ENCODE measurements around the gene SORCS2. TPM values are rescaled to one million over a fixed set of nuclear protein-coding genes. Genes with fewer than 3 reads are reported as not detected.

Gene SORCS2
- total RNA-seq, 1 donor from 2014 or later: 7.2 TPM

DNA sequence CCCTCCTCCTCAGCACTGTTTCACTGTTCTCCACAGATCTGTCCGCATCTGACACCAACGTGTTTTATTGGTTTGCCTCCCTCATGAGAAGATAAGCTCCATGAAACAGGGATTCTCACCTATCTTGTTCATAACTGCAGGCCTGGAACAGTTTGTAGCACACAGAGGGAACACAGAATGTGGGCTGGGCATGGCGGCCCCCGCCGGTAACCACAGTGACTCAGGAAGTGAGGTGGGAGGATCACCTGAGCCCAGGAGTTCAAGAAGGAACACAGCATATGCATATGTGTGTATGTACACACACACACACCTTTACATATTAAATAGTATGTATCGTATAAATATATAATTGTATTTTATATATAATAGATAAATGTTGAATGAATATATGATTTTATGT lies 578.7 kb downstream of the SORCS2 start:
- peak; percentile 20 for DNase-seq
- no peak for TF ChIP-seq CTCF (IDR thresholded peaks at IDR 0.05)

DNA sequence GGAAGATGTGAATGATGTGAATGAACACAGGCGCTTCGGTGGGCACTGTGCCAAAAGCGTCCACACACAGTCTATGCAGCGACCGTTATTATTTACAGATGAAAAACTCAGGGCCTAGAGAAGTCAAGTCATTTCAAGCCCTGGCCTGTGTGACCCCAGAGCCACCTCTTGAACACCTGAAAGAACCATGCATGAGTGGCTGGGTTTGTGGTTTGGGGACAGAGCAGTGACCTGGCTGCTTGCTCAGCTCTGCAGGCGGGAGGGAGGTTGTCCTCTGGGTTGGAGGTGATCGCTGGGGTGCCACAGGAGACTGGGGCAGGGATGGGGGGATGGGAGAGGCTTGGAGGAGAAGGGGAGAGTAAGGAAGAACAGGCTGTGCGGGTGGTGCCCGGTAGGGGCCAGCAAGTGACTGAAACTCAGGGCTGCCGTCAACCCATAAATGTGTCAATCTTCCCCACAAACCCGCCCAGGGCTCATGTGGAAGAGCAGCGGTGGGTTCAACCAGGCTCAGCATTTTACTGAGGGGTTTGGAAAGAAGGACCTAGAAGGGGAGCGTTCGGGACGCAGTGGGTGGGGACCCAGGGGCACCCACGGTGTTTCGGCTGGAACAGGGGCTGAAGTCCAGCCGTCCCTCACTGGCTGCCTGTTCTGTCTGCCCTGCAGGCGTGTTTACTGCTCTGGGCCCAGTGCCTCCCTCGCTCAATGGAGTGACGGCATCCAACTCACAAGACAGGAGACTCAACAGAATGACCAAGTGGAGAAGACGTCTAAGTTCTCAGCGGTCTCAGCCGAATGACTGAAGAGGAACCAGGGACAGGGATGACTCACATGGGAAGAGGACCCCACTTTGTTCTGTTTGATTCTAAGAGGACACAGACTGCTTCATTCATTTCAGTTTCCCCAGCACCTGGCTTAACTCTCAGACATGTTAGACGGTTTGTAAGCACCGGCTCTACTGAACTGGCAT lies 579.5 kb downstream of the SORCS2 start:
- Histone ChIP-seq H3K36me3 (peaks cover 52% of the 10 kb centered on the region), H3K27ac (no peak overlapping the region), H3K4me3 (no peak overlapping the region), H3K9me3 (no peaks in the 10 kb centered on the region), H3K27me3 (no peaks in the 10 kb centered on the region), H3K4me1 (no peaks in the 10 kb centered on the region)
- ATAC-seq (no peak), DNase-seq (peak; percentile 51)
- intact Hi-C loops (cut with DNase I): no loop called here
- TF ChIP-seq CTCF (IDR thresholded peaks at IDR 0.05): no peak

More for the DNA sequence above, 578.7 kb downstream of the SORCS2 start:
- no peaks in the 10 kb centered on the region for H3K4me1 ChIP-seq
- H3K9me3 ChIP-seq: no peaks in the 10 kb centered on the region
- H3K4me3 ChIP-seq: no peak overlapping the region
- ATAC-seq: no peak
- intact Hi-C loops (cut with DNase I): no loop called here
- H3K27ac ChIP-seq: no peak overlapping the region
- H3K27me3 ChIP-seq: no peaks in the 10 kb centered on the region
- peaks cover 51% of the 10 kb centered on the region for H3K36me3 ChIP-seq

DNA sequence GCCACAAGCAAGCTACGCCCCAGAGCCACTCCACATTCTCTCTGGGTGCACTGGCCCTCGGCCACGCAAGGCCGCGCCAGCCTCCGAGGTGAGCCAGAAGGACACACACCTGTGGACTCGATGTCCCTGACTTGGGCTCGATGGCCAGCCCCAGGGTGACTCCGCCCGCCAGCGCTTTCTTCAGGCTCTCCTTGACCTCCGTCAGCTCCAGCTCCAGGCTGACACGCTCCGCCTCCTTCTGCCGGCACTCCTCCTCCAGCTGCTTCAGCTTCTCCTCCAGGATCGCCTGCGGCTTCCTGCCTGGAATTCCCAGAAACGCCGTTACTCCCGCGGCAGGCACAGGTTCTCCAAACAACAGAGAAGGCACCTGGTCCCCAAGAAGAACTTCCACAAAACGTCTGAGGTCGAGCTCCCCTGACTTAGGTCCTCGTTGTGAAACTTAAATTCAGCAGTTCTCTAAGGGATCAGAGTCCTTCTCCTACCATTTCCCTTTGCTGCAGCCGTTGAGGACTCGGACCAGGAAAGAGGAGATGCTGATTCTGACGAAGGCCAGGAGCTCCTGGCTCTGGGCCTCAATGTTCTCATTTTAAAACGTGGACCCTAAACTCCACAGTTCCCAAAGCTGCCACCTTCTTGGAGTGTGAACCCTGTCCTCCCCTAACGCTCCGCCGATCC lies 580.5 kb downstream of the SORCS2 start:
- no peak overlapping the region for H3K27ac ChIP-seq
- TF ChIP-seq CTCF (IDR thresholded peaks at IDR 0.05): no peak
- no peaks in the 10 kb centered on the region for H3K9me3 ChIP-seq
- H3K4me1 ChIP-seq: no peaks in the 10 kb centered on the region
- H3K36me3 ChIP-seq: peaks cover 58% of the 10 kb centered on the region
- intact Hi-C loops (cut with DNase I): no loop called here
- H3K27me3 ChIP-seq: no peaks in the 10 kb centered on the region
- DNase-seq: peak; percentile 65
- ATAC-seq: peak; percentile 14
- H3K4me3 ChIP-seq: no peak overlapping the region

DNA sequence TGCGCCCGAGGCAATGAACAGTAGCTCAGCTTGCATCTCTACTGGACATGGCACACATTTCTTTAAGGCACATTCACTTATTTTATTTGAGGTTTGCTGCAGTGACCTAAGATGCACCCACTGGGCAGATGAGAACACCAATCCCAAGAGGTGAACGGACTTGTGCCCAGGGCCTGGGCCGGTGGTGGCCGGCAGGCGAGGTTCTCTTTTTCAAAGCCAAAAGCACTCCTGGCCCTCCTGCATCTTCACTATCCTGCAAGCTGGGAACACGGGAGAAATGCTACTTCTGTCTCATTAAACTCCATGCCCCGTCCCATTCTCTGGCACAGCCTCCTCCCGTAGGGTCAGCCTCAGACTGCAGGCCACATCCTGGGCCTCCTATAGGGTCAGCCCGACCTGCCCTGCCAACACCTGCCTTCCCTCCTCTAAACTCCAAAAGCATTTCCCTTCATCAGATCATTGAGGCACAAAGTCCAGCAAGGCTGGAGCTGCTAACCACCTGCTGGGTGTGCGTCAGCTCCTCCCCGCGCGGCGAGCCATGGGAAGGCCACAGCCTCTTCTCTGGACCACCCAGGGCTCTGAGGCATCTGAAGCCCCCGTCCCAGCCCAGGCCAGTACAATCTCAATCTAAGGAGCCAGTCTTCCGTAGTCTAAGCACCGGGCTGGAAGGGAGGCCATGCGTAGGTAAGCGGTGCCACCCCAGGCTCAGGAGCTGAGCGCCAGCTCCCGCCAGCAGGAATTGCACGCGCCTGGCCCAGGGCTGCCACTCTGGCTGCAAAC lies 581.3 kb downstream of the SORCS2 start:
- Histone ChIP-seq H3K36me3 (peaks cover 51% of the 10 kb centered on the region), H3K4me1 (peaks cover 6% of the 10 kb centered on the region), H3K4me3 (no peak overlapping the region), H3K9me3 (no peaks in the 10 kb centered on the region), H3K27ac (no peak overlapping the region), H3K27me3 (no peaks in the 10 kb centered on the region)
- no peak for ATAC-seq
- TF ChIP-seq CTCF (IDR thresholded peaks at IDR 0.05): no peak
- intact Hi-C loops (cut with DNase I): no loop called here
- DNase-seq: peak; percentile 51
